GM23338 (cell line): ENCODE measurements around the gene ANKRD6. TPM values are rescaled to one million over a fixed set of nuclear protein-coding genes. Genes with fewer than 3 reads are reported as not detected.

ENCODE experiments used
- ATAC-seq: fragments of 200-7000 bp; cut with Tn5 transposase; 3 replicates; pipeline ENCODE4 v1.9.1; 2020
- DNase-seq: peaks from one replicate; pipeline ENCODE4 v3.0.0-alpha.2; 2015; ENCODE audit warnings: low spot score
- H2AFZ ChIP-seq: fragments of 200-600 bp; sonication (generic); 2 replicates; pipeline ENCODE4 v1.8.0; 2016; ENCODE audit warnings: antibody characterized with exemption, mild to moderate bottlenecking, moderate library complexity
- H3F3A ChIP-seq: fragments of 200-600 bp; sonication (generic); replicated peaks from 2 replicates; pipeline ENCODE4 v1.8.0; 2017; ENCODE audit warnings: antibody characterized with exemption, mixed run types, low read depth
- H3K27ac ChIP-seq: fragments of 200-600 bp; sonication (generic); 2 replicates; pipeline ENCODE4 v1.6.1; 2016; ENCODE audit warnings: low read depth
- H3K27me3 ChIP-seq: fragments of 200-600 bp; sonication (generic); 2 replicates; pipeline ENCODE4 v1.8.0; 2016; ENCODE audit warnings: mild to moderate bottlenecking, mixed run types, moderate library complexity; ENCODE audit not compliant: insufficient read depth
- H3K36me3 ChIP-seq: fragments of 200-600 bp; sonication (generic); 2 replicates; pipeline ENCODE4 v1.8.0; 2016; ENCODE audit warnings: mild to moderate bottlenecking; ENCODE audit not compliant: insufficient read depth
- H3K4me1 ChIP-seq: fragments of 200-600 bp; sonication (generic); 2 replicates; pipeline ENCODE4 v1.8.0; 2016; ENCODE audit warnings: mild to moderate bottlenecking, moderate library complexity; ENCODE audit not compliant: insufficient read depth
- H3K4me2 ChIP-seq: fragments of 200-600 bp; sonication (generic); 2 replicates; pipeline ENCODE4 v1.7.1; 2017; ENCODE audit warnings: mixed run types
- H3K4me3 ChIP-seq: fragments of 200-600 bp; sonication (generic); 2 replicates; pipeline ENCODE4 v1.6.1; 2016; ENCODE audit warnings: mixed run types
- H3K79me2 ChIP-seq: fragments of 200-600 bp; sonication (generic); replicated peaks from 2 replicates; pipeline ENCODE4 v1.8.0; 2017; ENCODE audit warnings: mild to moderate bottlenecking; ENCODE audit not compliant: insufficient read depth
- H3K9me2 ChIP-seq: fragments of 200-600 bp; sonication (generic); 2 replicates; pipeline ENCODE4 v1.8.0; 2017; ENCODE audit not compliant: insufficient read depth
- H4K20me1 ChIP-seq: fragments of 200-600 bp; sonication (generic); replicated peaks from 2 replicates; pipeline ENCODE4 v1.8.0; 2017; ENCODE audit warnings: mild to moderate bottlenecking; ENCODE audit not compliant: insufficient read depth
- H3K27ac Mint-ChIP-seq: 2 replicates; pipeline ENCODE4 v1.8.0; 2020; ENCODE audit warnings: inconsistent platforms, mild to moderate bottlenecking, moderate library complexity, mixed read lengths
- H3K27me3 Mint-ChIP-seq: 3 replicates; pipeline ENCODE4 v1.8.0; 2022; ENCODE audit warnings: low read depth, mild to moderate bottlenecking, moderate library complexity, mixed read lengths, inconsistent platforms; ENCODE audit not compliant: insufficient read depth, poor library complexity
- H3K36me3 Mint-ChIP-seq: 3 replicates; pipeline ENCODE4 v1.8.0; 2021; ENCODE audit warnings: low read depth, mild to moderate bottlenecking, inconsistent platforms, moderate library complexity, mixed read lengths
- H3K4me1 Mint-ChIP-seq: 3 replicates; pipeline ENCODE4 v1.8.0; 2020; ENCODE audit warnings: mild to moderate bottlenecking, inconsistent platforms, mixed read lengths
- H3K4me3 Mint-ChIP-seq: 3 replicates; pipeline ENCODE4 v1.8.0; 2021; ENCODE audit warnings: moderate library complexity, mild to moderate bottlenecking, inconsistent platforms, mixed read lengths
- H3K9me3 Mint-ChIP-seq: 3 replicates; pipeline ENCODE4 v1.8.0; 2020; ENCODE audit warnings: moderate library complexity, mild to moderate bottlenecking, inconsistent platforms, mixed read lengths
- CREB1 ChIP-seq: fragments of 250-450 bp; sonication (Bioruptor Pico); IDR thresholded peaks from 2 replicates; pipeline ENCODE4 v1.5.0; 2020; ENCODE audit warnings: low read depth, mild to moderate bottlenecking, moderate library complexity
- CTCF ChIP-seq, 2 experiments: fragments of 200-600 bp in 1 of 2; sonication (generic) in 1 of 2; conservative IDR thresholded peaks; 2 replicates each; pipeline versions ENCODE4 v1.5.1 to v1.6.1; 2016 to 2017; ENCODE audit warnings: antibody characterized with exemption in 2 of 2, low read depth in 2 of 2, mild to moderate bottlenecking in 2 of 2, moderate library complexity in 1 of 2
- ETS1 ChIP-seq: IDR thresholded peaks from 2 replicates; pipeline ENCODE4 v1.6.1; 2016; ENCODE audit warnings: antibody characterized with exemption
- EZH2 ChIP-seq: fragments of 200-600 bp; sonication (generic); IDR thresholded peaks from one replicate; pipeline ENCODE4 v1.8.0; 2017; ENCODE audit warnings: antibody characterized with exemption, mild to moderate bottlenecking, low read depth; ENCODE audit not compliant: unreplicated experiment
- EZH2phosphoT487 ChIP-seq: fragments of 200-600 bp; sonication (generic); IDR thresholded peaks from one replicate; pipeline ENCODE4 v1.8.1; 2018; ENCODE audit warnings: antibody characterized with exemption; ENCODE audit not compliant: unreplicated experiment
- JUNB ChIP-seq: IDR thresholded peaks from one replicate; pipeline ENCODE4 v1.6.1; 2016; ENCODE audit warnings: antibody characterized with exemption; ENCODE audit not compliant: unreplicated experiment
- NANOG ChIP-seq: IDR thresholded peaks from 2 replicates; pipeline ENCODE4 v1.6.1; 2016; ENCODE audit warnings: antibody characterized with exemption, borderline replicate concordance
- POLR2AphosphoS5 ChIP-seq: IDR thresholded peaks from 2 replicates; pipeline ENCODE4 v1.6.1; 2016; ENCODE audit warnings: antibody characterized with exemption, low read depth
- REST ChIP-seq: IDR thresholded peaks from one replicate; pipeline ENCODE4 v1.6.1; 2018; ENCODE audit warnings: antibody characterized with exemption; ENCODE audit not compliant: unreplicated experiment
- STAT1 ChIP-seq: IDR thresholded peaks from one replicate; pipeline ENCODE4 v1.6.1; 2016; ENCODE audit warnings: antibody characterized with exemption; ENCODE audit not compliant: unreplicated experiment
- ZNF114 ChIP-seq: fragments of 250-450 bp; sonication (Bioruptor Pico); IDR thresholded peaks from 2 replicates; pipeline ENCODE4 v1.5.0; 2020; ENCODE audit warnings: mild to moderate bottlenecking, moderate library complexity
- ZNF331 ChIP-seq: fragments of 250-450 bp; sonication (Bioruptor Pico); IDR thresholded peaks from 2 replicates; pipeline ENCODE4 v1.5.0; 2020; ENCODE audit warnings: low read depth, mild to moderate bottlenecking, moderate library complexity
- ZNF462 ChIP-seq: fragments of 250-450 bp; sonication (Bioruptor Pico); IDR thresholded peaks from 2 replicates; pipeline ENCODE4 v1.5.0; 2020; ENCODE audit warnings: mild to moderate bottlenecking, moderate library complexity
- polyA plus RNA-seq: library from polyadenylated mRNA; unstranded; fragments of >200 nt; fragmentation: Nextera tagmentation; extraction: Ambion mirVana; gene quantifications from 2 replicates; pipeline ENCODE4 v1.2.1, GENCODE V29; 2016
- total RNA-seq: library from RNA; depleted of rRNA; stranded (reverse); fragments of >200 nt; shearing (Covaris generic); gene quantifications from 2 replicates; pipeline ENCODE4 v1.2.3, GENCODE V29; 2014

Gene ANKRD6
- total and polyA plus RNA-seq, 2 experiments from 2014 or later = 3.2 to 9.2 TPM

GRCh38 chr6:89414215-89414614 lies 18.7 kb upstream of the ANKRD6 start:
- DNase-seq (no peak), ATAC-seq (no peak)
- Histone ChIP-seq H3F3A (peaks cover 6% of the 10 kb centered on the region; the same call in 1 of the 2 replicates), H3K4me2 (no peak overlapping the region), H3K4me3 (no peak overlapping the region), H3K27me3 (peaks cover 39% of the 10 kb centered on the region), H4K20me1 (no peaks in the 10 kb centered on the region; the same call in 1 of the 2 replicates), H3K36me3 (no peaks in the 10 kb centered on the region), H2AFZ (no peak overlapping the region), H3K79me2 (0 out of 2 replicates have a peak, but pooled peaks cover under 1% of the 10 kb centered on the region), H3K9me2 (no peaks in the 10 kb centered on the region), H3K27ac (no peak overlapping the region), H3K4me1 (peaks cover 12% of the 10 kb centered on the region)
- H3K4me3 Mint-ChIP-seq = no peak overlapping the region; the same call in 2 of the 3 replicates
- H3K27ac Mint-ChIP-seq = no peak overlapping the region
- no peaks in the 10 kb centered on the region for H3K9me3 Mint-ChIP-seq
- TF ChIP-seq EZH2phosphoT487 (no peak), CREB1 (CRISPR knock-in tag) (no peak), NANOG (no peak), EZH2 (no peak), REST (no peak), ZNF331 (no peak), CTCF (conservative IDR thresholded peaks at IDR 0.05; ENCODE audit: low read depth in 2 of 2) (no peak), ETS1 (no peak), POLR2AphosphoS5 (no peak), ZNF462 (CRISPR knock-in tag) (no peak), ZNF114 (CRISPR knock-in tag) (no peak), STAT1 (no peak), JUNB (no peak)
- H3K27me3 Mint-ChIP-seq = peaks cover 33% of the 10 kb centered on the region
- H3K36me3 Mint-ChIP-seq = no peaks in the 10 kb centered on the region
- peaks cover 16% of the 10 kb centered on the region for H3K4me1 Mint-ChIP-seq
